GM18951 (cell line): Measurements from ENCODE around the gene CIAO3.
A peak's percentile ranks its signal among the peaks of the same experiment; 100 is the strongest.

Experiments
- POLR2A ChIP-seq: IDR thresholded peaks from 4 replicates; pipeline ENCODE4 v1.6.1; 2011; ENCODE audit warnings: mild to moderate bottlenecking; ENCODE audit not compliant: insufficient read length, insufficient read depth; ENCODE audit errors: extremely low read depth
- in situ Hi-C: fragments of 300-500 bp; cut with MboI; formaldehyde crosslinking; loops from one replicate; pipeline ENCODE4 v1.12.0; 2022; ENCODE audit warnings: low sequenced_read_pairs, mixed read lengths, inconsistent platforms; ENCODE audit not compliant: unreplicated experiment

The CIAO3 gene

DNA sequence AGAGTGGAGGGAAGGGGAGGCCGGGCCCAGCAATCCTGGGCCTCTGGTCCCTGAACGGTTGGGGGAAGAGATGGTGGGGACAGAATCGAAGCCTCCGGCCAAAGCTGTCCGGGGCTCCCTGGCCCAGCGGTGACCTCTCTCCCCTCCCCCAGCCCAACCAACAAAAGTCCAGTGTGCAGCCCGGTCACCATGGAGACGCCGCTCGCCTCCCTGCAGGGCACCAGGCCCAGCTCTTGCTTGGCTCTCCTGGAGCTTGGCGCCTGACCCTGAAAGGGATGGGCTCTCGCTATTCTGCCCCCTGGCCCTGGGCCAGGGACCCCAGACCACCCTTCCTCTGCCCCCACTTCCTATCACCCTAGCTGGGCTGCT lies 24.6 kb downstream of the CIAO3 start:
- TF ChIP-seq POLR2A: no peak
- in situ Hi-C loops: loop anchor here (10.0 kb wide), 1 partner anchor 69 kb away; the partner anchor contains the start of genes CHTF18 and RPUSD1

DNA sequence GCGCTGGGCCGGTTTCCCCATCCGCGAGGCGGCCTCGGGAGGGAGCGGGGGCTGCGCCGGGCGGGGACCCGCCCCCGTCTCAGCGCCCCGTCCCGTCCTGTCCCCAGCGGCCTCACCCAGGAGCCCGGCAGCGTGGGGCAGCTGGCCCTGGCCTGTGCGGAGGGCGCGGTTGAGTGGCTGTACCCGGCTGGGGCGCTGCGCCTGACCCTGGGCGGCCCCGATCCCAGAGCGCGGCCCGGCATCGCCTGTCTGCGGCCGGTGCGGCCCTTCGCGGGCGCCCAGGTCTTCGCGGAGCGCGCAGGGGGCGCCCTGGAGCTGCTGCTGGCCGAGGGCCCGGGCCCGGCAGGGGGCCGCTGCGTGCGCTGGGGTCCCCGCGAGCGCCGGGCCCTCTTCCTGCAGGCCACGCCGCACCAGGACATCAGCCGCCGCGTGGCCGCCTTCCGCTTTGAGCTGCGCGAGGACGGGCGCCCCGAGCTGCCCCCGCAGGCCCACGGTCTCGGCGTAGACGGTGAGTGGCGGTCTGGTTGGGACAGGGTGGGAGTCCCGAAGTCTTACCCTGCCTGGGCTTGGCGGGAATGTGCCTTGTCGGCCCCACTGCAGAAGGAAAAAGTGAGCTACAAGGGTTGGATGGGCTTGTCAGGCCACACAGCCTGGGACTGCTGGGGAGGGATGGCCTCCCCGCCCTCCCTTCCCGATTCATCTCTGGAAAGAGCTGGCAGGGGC lies 25.2 kb downstream of the CIAO3 start:
- TF ChIP-seq POLR2A: peak; percentile 7
- in situ Hi-C loops: loop anchor here (10.0 kb wide), 1 partner anchor 69 kb away; the partner anchor contains the start of genes CHTF18 and RPUSD1

DNA sequence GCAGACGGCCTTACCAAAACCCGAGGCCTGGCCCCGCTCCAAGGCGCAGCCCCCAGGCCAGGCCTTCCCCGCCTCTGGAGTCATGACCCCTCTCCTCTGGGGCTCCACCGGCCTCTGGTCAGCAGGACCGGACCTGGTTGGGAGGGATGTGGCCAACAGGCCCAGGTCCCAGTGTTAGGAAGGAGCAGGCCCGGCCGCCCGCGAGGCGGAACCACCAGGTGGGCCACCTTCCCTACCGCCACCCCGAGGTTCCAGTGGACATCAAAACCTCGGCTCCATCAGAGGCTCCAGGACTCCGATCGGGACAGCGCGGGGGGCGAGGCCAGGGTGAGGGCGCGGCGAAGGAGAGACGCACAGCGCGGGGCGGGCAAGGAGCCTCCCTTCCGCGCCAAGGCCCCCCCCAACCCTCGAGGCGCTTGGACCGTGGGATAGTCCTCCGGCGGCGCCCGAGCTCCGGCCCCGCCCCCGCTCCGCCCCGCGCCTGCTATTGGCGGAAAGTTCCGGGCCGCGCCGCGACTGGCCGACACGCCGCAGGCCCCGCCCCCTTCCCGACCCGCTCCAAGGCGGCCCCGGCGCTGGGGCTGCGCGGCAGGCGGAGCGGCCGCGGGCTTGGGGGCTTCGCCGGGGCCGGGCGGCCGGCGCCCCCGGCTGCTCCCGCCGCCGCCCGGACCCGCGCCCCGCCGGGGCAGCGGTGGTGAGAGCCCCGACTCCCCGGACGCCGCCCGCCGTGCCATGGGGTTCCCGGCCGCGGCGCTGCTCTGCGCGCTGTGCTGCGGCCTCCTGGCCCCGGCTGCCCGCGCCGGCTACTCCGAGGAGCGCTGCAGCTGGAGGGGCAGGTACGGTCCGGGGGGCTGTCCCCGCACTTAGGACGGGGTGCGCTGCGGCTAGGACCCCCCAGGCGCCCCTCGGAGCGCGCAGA lies 26.0 kb downstream of the CIAO3 start, which contains the start of gene METRN:
TSS of gene METRN (plus strand) at position 561 of the 919 bp plus-strand sequence. CDS start at position 733, 172 bp downstream.
- in situ Hi-C loops: loop anchor here (10.0 kb wide), 1 partner anchor 70 kb away; the partner anchor contains the start of genes CHTF18 and RPUSD1
- TF ChIP-seq POLR2A: peak; percentile 16

DNA sequence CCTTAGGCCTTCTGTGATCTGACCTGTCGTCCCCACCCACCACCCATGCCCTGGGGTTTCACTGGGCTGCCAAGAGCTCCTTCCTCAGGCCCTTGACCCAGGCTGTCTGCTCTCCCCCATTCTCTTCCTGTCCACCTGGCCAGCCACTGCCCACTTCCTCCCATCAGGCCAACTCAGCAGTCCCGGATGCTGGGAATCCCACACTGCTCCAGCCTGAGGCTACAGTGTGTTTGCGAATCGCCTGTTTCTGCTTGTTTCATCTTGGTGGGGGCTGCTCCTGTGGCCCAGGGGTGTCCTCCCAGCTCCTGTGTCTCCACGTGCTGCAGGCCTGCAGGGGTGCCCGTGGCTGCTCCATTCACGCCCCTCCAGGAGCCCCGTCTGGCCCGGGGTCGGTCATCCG lies 26.7 kb downstream of the CIAO3 start:
- in situ Hi-C loops: loop anchor here (10.0 kb wide), 1 partner anchor 71 kb away; the partner anchor contains the start of genes CHTF18 and RPUSD1
- no peak for TF ChIP-seq POLR2A

DNA sequence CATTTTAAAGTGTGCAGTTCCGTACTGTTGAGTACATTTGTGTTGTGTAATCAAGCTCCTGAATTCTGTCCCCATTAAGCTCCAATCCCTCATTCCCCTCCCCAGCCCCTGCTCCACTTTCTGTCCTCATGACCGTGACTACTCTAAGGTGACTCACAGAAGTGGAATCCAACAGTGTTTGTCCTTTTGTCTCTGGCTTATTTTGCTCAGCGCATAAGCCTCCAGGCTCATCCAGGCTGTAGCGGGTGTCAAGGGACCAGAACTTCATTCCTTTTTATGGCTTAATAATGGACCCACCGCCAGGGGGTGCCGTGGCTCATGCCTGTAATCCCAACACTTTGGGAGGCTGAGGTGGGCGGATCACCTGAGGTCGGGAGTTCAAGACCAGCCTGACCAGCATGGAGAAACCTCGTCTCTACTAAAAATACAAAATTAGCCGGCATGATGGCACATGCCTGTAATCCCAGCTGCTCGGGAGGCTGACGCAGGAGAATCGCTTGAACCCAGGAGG lies 28.0 kb downstream of the CIAO3 start:
- in situ Hi-C loops: loop anchor here (10.0 kb wide), 1 partner anchor 72 kb away; the partner anchor contains the start of genes CHTF18 and RPUSD1

- TF ChIP-seq POLR2A: no peak
- in situ Hi-C loops: loop anchor here (10.0 kb wide), 1 partner anchor 73 kb away; the partner anchor contains the start of genes CHTF18 and RPUSD1
Observed at GRCh38 chr16:711548-712320, 29.1 kb downstream of the CIAO3 start.

DNA sequence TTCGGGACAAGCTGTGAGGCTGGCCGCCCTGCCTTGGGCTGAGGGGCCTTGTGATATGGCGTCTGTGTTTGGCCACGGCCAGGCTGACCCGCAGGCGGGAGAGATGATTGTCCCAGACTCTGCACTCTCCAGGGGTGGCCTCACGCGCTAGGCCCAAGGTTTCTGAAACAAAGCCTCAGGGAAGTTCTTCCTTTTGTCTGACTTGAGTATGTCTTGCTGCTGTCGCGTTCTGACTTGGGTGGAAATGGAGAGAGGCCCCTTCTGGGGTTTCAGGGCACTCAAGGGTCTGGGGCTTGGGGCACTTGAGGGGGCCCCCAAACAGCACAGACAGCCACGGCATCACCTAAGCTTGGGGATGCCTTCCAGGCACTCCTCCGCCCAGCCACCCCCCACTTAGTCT lies 29.7 kb downstream of the CIAO3 start:
- TF ChIP-seq POLR2A: no peak
- in situ Hi-C loops: loop anchor here (10.0 kb wide), 1 partner anchor 74 kb away; the partner anchor contains the start of genes CHTF18 and RPUSD1

GRCh38 chr16:710500-711075 lies 30.2 kb downstream of the CIAO3 start:
- no peak for TF ChIP-seq POLR2A
- in situ Hi-C loops: loop anchor here (10.0 kb wide), 1 partner anchor 74 kb away; the partner anchor contains the start of genes CHTF18 and RPUSD1

DNA sequence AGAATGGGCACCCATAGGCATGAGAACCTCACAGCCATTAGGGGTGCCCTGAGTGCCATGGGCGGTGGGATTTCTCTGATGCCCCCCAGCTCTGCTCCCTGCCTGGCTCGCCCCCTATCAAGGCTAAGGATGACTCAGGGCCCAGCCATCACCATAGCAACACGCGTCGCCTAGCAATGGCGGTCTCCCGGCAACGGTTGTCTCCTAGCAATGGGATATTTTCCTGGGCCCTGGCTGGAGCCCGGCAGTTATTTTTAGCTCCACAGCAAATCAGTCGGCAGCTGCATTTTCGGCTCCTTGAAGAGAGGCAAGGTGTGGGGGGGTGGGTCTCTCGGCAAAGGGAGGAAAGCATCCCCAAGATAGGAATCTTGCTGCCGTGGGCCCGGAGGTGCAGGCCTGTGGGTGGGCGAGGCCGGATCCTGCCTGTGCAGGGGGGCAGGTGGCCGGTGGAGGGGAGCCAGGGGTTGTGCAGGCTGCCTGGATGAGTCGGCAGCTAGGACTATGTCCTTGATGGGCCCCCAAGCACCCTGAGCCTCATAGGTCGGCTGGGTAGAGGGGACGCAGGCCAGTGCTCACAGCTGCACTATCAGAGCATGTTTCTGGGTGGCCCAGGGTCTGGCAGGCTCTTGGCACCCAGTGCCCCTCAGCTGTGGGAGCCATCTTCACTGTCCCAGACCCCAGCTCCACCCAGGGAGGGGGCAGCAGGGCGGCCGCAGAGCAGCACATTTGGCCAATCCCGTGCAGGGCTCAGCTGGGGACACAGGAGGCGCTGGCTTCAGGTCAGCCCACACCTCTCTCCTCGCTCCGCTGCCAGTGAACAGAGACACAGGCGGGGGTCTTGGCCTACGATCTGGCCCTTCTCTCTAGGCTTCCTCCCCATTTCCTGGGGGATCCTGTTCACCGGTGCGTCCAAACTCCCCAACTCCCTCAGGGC lies 31.0 kb downstream of the CIAO3 start:
- no peak for TF ChIP-seq POLR2A
- in situ Hi-C loops: loop anchor here (10.0 kb wide), 1 partner anchor 75 kb away; the partner anchor contains the start of genes CHTF18 and RPUSD1

- in situ Hi-C loops: no loop called here
- TF ChIP-seq POLR2A: no peak
Observed at GRCh38 chr16:708959-709358, 31.8 kb downstream of the CIAO3 start.

GRCh38 chr16:708019-708418 lies 32.8 kb downstream of the CIAO3 start:
- in situ Hi-C loops: no loop called here
- no peak for TF ChIP-seq POLR2A

GRCh38 chr16:707062-707538 lies 33.7 kb downstream of the CIAO3 start:
- in situ Hi-C loops: no loop called here
- TF ChIP-seq POLR2A: no peak
